Measurements from ENCODE around the gene BECN2.
"Not testable (repeated sequence)": the region's sequence is repeated elsewhere in the genome, so short reads cannot be mapped to it uniquely, and the experiment has no call there.

BECN2 gene

DNA sequence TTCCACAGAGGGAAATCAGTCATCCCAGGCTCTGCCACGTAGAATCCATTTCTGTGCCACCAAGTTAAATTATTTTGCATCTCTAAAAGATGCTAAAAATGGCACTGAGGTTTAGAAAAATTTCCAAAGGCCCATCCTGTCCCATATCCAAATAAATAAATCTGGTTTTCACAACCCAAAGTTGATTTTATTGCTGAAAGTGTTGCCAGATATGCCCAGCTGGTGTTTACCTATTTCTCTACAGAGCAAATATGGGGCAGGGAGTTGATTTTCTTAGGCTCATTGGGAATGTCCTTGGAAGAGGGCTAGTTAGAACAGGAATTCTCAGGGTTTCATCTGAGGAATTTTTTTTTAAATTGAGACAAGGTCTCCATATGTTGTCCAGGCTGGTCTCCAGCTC lies 22.4 kb downstream of the BECN2 start:
- DNase-seq = no peak

DNA sequence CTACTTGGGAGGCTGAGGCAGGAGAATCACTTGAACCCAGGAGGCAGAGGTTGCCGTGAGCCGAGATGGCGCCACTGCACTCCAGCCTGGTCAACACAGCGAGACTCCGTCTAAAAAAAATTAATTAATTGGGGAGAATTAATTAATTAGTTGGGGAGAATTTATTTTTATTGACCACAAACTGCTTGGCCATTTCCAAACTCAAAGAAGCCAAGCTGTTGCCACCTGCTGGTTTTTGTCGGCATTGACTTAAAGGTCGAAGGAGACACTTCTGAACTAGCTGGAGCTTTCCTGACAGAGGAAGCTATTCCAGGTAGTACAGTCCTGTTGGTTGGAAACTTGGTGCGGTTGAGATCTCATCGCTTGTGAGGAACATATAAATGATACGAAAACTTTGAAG lies 28.2 kb downstream of the BECN2 start:
- DNase-seq = peak; percentile 19

DNA sequence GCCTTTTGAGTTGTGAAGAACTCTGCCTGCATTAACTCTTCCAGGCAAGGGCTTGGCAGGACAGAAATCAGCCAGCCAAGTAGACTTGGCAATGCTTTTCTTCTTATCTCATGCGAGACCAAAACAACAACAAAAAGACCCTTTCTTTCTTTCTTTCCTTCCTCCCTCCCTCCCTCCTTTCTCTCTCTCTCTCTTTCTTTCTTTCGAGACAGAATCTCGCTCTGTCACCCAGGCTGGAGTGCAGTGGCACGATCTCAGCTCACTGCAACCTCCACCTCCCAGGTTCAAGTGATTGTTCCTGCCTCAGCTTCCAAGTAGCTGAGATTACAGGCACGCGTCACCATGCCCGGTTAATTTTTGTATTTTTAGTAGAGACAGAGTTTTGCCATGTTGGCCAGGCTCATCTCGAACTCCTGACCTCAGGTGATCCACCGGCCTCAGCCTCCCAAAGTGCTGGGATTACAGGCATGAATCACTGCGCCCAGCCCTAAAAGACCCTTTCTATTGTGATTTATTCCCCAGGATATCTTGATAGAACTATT lies 30.9 kb downstream of the BECN2 start:
- not testable (repeated sequence) for DNase-seq

DNA sequence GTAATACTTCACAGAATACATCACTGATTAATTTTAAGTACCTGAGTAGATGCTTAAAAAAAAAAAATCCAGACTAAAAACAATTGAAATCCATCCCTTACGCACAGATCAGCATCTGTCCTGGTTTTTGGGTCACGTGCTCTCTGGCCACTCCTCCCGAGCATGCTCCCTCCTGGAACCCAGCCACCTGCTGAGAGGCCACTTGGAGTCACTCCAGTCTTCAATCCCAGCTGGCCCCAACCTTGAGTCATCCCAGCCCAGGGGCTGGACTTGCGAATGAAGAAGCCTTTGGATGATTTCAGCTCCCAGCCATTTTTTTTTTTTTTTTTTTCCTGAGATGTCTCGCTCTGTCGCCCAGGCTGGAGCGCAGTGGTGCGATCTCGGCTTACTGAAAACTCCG lies 32.5 kb downstream of the BECN2 start:
- no peak for DNase-seq

DNA sequence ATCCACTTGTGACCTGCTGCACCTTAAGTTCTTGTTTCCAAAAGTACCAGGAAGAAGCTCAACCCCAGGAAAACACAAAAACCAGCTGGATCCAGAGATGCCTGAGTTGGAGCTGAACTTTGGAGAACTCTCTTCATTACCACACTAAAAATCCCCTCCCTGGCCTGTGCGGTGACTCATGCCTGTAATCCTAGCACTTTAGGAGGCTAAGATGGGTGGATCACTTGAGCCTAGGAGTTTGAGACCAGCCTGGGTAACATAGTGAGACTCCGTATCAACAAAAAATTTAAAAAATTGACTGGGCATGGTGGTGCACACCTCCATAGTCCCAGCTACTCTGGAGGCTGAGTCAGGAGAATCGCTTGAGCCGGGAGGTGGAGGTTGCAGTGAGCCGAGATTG lies 35.2 kb downstream of the BECN2 start:
- DNase-seq = no peak

DNA sequence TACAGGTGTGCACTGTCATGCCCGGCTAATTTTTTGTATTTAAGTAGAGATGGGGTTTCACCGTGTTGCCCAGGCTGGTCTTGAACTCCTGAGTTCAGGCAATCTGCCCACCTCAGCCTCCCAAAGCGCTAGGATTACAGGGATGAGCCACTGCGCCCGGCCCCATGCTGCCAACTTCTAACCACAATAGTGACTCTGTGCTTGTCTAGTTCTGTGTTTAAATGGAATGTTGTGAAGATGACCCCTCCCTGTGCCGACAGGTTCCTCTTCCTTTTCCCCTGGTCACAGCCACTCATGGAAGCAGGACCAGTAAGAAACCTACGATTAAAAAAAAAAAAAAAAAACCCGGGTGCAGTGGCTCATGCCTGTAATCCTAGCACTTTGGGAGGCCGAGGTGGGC lies 36.6 kb downstream of the BECN2 start:
- DNase-seq = no peak

DNA sequence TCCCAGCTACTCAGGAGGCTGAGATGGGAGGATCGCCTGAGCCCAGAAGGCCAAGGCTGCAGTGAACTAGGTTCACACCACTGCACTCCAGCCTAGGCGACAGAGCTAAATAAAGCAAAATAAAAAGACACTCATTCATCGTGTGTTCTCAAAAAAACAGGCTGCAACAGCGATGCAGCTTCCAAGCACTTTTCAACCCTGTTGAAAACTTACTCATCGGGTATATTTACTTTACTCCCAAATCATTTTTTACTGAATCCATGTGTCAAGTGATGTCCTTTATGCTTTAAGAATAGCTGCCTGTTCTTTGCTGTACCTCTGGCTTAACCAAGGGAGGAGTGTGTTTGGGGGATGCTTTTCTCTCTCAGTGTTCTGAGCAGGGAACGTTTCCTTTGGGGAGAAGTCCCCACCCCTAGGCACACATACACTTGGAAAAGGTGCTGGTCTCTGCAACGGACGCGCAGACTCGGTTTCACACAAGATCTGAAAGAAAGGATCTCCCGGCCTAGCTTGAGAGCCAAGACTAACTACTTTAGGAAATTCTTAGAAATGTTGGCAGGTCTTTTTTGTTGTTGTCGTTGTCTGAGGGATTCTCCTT lies 39.9 kb downstream of the BECN2 start:
- no peak for DNase-seq

DNA sequence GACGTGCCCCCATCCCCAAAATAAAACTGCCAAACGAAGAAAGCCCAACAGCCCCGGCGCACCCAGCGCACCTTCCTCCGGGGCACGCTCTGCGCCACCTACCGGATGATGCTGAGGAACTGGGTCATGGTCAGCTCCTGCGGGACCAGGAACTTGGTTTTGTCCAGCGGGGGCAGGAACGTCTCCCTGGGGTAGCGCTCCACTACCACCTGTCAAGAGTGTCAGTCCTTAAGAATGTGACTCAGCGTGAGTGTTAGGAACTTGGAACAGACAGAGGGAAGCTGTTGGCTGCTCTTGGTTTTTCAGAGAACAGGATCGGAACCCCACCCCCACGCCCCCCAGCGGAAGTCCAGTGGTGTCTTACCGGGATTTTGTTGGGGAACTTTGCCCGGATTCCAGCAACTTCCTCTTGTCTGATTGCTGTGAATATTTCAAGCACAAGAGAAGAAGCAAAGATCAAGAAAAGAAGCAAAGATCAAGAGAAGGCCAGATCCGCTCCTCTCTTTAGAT lies 40.9 kb downstream of the BECN2 start:
- peak; percentile 51 for DNase-seq

DNA sequence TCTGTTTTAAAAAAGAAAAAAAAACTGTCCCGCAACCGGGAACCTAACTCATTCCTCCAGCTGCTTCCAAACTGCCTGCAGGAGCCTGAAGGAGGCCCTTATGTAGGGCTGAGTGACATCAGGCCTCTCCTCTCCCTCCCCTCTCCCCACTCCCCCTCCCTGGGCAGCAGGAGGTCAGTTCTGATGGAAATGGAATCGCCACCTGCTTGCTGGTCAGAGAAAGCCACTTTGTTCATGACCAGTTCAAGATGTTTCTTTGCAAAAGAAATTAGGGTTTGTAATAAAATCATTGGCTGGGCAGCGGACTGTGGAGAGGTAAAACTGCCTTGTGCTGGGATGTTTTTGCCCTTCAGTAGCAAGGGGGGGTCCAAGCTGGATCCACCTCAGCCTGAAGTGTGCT lies 41.5 kb downstream of the BECN2 start, which contains the start of gene MAP1LC3C:
Gene MAP1LC3C, minus strand, starts transcription at position 73 of the 400 bp plus-strand sequence. CDS start 90 bp downstream, outside the sequence.
- DNase-seq = no peak

DNA sequence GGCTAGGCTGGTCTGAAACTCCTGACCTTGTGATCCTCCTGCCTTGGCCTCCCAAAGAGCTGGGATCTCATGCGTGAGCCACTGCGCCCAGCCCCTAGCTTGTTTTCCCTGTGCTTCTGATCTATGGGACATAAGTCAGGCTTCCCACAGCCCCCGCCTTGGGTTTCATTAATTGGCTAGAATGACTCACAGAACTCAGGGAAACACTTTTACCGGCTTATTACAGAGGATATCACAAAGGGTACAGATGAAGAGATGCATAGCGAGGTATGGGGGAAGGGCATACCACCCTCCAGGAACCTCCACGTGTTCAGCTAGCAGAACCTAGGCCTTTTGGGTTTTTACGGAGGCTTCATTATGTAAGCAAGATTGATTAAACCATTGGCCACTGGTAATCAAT lies 42.9 kb downstream of the BECN2 start:
- no peak for DNase-seq

DNA sequence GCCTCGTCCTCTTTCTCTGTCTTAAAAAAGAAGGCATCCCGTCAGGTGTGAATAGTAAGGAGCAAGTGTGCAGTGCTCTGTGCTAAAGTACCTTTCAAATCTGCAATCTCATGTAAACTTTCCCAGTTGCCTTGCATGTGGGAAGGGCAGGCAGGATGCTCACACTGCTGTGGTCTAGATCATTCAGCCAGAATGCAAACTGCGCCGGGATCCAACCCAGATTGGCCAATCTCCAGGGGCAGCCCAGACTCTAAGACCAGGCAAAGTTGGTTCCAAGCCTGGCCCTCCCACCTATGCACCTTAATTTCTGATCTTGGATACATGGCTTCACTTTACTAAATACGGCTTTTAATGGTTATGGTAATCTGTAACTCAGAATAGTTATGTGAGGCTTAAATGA lies 44.5 kb downstream of the BECN2 start:
- no peak for DNase-seq

DNA sequence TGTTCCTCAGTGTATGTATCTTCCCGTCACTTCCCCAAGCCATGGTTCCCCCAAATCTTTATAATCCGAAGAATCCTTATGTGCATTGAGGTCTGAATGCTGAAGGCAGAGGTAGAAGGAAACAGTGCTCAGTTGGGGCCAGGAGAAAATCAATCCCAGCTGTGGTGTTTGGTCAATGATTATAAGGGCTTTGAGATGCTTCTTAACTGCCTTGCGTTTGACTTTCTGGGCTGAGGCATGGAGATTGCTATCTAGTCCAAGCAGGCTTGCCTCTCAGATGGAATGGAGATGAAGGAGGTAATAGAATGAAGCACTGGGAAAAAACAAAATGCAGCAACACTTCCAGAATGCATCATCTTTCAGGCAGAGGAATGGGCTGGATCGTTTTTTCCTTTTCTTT lies 44.9 kb downstream of the BECN2 start:
- DNase-seq = no peak

DNA sequence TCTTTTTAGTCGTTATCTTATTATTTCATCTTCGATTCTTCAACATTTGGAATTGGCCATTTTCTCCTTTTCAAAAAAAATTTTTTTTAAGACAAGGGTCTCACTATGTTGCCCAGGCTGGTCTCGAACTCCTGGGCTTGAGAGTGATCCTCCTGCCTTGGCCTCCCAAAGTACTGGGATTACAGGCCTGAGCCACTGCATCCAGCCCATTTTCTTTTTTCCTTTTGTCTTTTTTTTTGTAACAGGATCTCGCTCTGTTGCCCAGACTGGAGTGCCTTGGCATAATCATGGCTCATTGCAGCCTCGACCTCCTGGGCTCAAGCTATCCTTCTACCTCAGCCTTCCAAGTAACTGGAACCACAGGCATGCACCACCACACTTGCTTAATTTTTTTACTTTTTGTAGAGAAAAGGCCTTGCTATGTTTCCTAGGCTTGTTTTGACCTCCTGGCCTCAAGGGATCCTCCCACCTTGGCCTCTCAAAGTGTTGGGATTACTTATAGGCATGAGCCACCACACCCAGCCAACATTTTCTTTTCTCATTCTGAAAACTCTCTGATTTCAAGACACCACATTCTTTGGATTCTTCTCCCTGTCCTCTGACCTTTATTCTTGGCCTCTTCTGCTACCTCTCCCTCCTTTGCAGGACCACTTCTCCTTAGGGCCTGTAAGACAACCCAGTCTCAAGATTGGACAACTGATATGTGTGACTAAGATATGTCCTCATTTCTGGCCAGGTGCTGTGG lies 47.4 kb downstream of the BECN2 start:
- DNase-seq = no peak

DNA sequence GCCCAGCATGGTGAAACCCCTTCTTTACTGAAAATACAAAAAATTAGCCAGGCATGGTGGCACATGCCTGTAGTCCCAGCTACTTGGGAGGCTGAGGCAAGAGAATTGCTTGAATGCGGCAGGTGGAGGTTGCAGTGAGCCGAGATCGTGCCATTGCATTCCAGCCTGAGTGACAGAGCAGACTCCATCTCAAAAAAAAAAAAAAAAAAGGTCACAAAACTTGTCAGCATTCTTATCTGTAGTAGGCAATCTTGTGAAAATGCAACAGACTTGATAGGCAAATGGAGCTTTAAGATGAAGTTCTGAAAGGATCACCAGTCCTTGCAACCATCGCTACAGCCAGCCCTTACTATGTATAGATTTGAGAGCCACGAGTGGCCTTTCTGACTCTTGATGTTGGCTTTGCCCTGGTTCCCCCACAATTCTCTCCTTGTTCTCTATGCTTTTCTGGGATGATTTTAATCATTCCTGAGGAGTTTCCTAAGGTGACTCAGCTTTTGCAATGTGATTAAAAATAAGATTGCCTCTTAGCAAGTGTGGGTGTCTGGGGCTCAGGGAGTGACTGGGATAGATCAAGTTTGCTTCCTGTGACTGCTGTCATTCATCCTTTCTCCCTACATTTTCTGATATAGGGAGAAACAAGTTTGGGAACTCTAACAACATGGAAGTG lies 48.4 kb downstream of the BECN2 start:
- DNase-seq = no peak

DNA sequence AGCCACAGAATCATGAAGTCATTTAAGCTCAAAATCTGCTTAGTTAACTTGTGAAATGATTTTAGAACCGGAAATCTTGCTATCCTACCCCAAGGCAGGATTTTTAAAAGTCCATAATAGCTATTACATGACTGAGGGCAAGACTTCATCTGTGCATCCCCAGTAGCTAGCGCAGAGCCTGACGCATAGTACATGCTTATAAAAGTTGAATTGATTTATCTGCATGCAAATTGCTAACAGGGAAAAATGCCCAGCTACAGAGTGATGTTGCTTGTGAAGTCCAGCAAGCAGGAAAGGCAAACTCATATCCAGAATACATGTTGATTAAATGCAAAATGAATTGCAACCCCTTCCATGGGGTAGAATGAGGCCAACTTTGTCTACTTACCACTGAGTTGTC lies 49.4 kb downstream of the BECN2 start:
- DNase-seq = no peak

Measured in activated CD4-positive, alpha-beta T cell treated with anti-CD3 and anti-CD28 coated beads, Interleukin-2, Interleukin-6, amounts not matched to agents 100 ng/mL and 50 ng/mL, durations not matched to agents 16 hours and 8 hours (primary cell).